WI38 (cell line): ENCODE data around the gene C1orf94.

Experiments used
- H3K4me3 ChIP-seq: 2 replicates; pipeline ENCODE4 v1.5.1; 2011; ENCODE audit warnings: low read depth, mild to moderate bottlenecking, control low read depth, low read length
- CTCF ChIP-seq: IDR thresholded peaks from 2 replicates; pipeline ENCODE4 v1.5.1; 2012; ENCODE audit warnings: low read depth, mild to moderate bottlenecking, control low read depth, low read length

The C1orf94 gene

GRCh38 chr1:34213956-34214355 is 37.2 kb downstream of the C1orf94 start:
- H3K4me3 ChIP-seq: no peak overlapping the region
- TF ChIP-seq CTCF: no peak

- H3K4me3 ChIP-seq: no peak overlapping the region
- no peak for TF ChIP-seq CTCF
Measured at GRCh38 chr1:34231441-34231840, 54.7 kb downstream of the C1orf94 start.

GRCh38 chr1:34235594-34235993 is 58.9 kb downstream of the C1orf94 start:
- no peak overlapping the region for H3K4me3 ChIP-seq
- TF ChIP-seq CTCF: no peak

GRCh38 chr1:34236089-34236488 is 59.4 kb downstream of the C1orf94 start:
- no peak for TF ChIP-seq CTCF
- H3K4me3 ChIP-seq: no peak overlapping the region

- H3K4me3 ChIP-seq: no peak overlapping the region
- TF ChIP-seq CTCF: no peak
Measured at GRCh38 chr1:34237151-34237815, 60.6 kb downstream of the C1orf94 start.

GRCh38 chr1:34245967-34246366 is 69.3 kb downstream of the C1orf94 start:
- H3K4me3 ChIP-seq: no peak overlapping the region
- TF ChIP-seq CTCF: no peak

- no peak overlapping the region for H3K4me3 ChIP-seq
- no peak for TF ChIP-seq CTCF
Measured at GRCh38 chr1:34250342-34250741, 73.6 kb downstream of the C1orf94 start.
